ENCODE measurements around the gene ZBTB18. TPM values are rescaled to one million over a fixed set of nuclear protein-coding genes. Genes with fewer than 3 reads are reported as not detected.

ZBTB18 gene
- total RNA-seq, 1 donor from 2014 or later, result 21.3 TPM

- TF ChIP-seq, protein P1, sequence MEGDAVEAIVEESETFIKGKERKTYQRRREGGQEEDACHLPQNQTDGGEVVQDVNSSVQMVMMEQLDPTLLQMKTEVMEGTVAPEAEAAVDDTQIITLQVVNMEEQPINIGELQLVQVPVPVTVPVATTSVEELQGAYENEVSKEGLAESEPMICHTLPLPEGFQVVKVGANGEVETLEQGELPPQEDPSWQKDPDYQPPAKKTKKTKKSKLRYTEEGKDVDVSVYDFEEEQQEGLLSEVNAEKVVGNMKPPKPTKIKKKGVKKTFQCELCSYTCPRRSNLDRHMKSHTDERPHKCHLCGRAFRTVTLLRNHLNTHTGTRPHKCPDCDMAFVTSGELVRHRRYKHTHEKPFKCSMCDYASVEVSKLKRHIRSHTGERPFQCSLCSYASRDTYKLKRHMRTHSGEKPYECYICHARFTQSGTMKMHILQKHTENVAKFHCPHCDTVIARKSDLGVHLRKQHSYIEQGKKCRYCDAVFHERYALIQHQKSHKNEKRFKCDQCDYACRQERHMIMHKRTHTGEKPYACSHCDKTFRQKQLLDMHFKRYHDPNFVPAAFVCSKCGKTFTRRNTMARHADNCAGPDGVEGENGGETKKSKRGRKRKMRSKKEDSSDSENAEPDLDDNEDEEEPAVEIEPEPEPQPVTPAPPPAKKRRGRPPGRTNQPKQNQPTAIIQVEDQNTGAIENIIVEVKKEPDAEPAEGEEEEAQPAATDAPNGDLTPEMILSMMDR (IDR thresholded peaks at IDR 0.05), result no peak
- no peak overlapping the region for H3K27ac ChIP-seq
- no peaks in the 10 kb centered on the region for H3K27me3 ChIP-seq (ENCODE audit: low read depth)
- no peak for ATAC-seq
- intact Hi-C loops (cut with DNase I), result no loop called here
- no peaks in the 10 kb centered on the region for H3K4me1 ChIP-seq
- H3K9me3 ChIP-seq, result no peaks in the 10 kb centered on the region
- DNase-seq, result no peak
- no peaks in the 10 kb centered on the region for H3K36me3 ChIP-seq
- H3K4me3 ChIP-seq, result no peak overlapping the region
Measured at GRCh38 chr1:244028701-244029100, 22.4 kb upstream of the ZBTB18 start.

DNA sequence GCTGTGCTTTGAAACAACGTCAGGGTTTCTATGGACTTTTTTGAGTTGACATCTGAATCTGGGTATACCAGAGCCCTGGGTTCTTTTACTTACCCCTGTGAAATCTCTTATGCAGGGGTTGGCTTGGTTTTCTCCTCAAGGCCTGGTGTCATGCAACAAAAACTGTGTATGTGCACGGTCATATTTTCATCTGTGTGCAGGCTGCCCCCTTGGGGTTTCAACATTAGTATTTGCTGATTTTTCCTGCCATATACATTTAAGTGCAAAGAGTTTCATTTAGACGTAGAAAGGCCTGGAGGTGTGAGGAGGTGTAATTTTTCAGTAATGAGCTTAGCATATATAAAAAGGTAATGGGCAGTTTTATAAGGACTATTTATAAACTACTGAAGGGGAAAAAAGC is 22.0 kb upstream of the ZBTB18 start:
- intact Hi-C loops (cut with DNase I), result no loop called here
- Histone ChIP-seq H3K27me3 (ENCODE audit: low read depth) (no peaks in the 10 kb centered on the region), H3K27ac (no peak overlapping the region), H3K36me3 (no peaks in the 10 kb centered on the region), H3K4me3 (no peak overlapping the region), H3K4me1 (no peaks in the 10 kb centered on the region), H3K9me3 (no peaks in the 10 kb centered on the region)
- TF ChIP-seq, protein P1 (IDR thresholded peaks at IDR 0.05), result no peak
- DNase-seq, result no peak
- no peak for ATAC-seq

DNA sequence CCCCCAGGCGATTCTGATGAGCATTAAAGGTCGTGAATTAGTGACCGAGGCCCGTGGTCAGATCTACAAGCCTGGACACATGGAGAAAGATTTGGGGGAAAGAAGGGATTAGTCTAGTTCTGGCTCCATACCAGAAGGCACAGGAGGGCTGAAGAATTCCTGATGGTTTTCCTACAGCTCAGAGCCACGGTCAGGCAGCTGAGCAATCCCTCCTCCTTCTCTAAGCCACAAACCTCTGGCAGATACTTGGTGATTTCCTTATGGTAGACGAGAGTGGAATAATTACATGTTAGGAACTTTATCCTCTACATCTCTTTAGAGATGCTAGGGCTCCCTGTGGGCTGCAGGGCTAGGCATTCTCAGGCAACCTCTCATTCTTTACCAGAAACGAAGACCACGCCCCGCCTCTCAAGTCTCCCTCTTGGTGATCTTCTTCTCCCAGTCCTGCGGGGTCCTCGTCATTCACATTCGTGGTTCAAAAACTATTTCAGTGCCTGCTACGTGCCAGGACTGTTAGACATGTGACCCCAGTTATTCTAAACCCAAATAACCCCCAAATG is 20.5 kb upstream of the ZBTB18 start:
- H3K27me3 ChIP-seq (ENCODE audit: low read depth), result no peaks in the 10 kb centered on the region
- H3K36me3 ChIP-seq, result no peaks in the 10 kb centered on the region
- intact Hi-C loops (cut with DNase I), result no loop called here
- H3K27ac ChIP-seq, result no peak overlapping the region
- ATAC-seq (no peak), DNase-seq (no peak)
- H3K4me3 ChIP-seq, result no peak overlapping the region
- TF ChIP-seq, protein P1 (IDR thresholded peaks at IDR 0.05), result no peak
- no peaks in the 10 kb centered on the region for H3K4me1 ChIP-seq
- H3K9me3 ChIP-seq, result no peaks in the 10 kb centered on the region

DNA sequence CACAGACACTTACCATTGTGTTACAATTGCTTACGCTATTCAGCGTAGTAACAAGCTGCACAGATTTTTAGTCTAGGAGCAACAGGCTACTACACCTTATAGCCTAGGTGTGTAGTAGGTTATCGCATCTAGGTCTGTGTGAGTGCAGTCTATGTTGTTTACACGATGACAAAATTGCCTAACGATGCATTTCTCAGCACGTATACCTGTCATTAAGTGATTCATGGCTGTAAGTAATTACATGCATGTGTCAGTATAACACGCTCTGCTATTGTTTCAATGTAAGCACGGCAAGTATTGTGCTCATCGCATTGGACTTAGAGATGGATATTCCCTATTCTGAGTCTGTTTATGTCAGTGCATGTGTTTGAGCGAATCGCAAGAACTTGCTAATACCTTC is 15.7 kb upstream of the ZBTB18 start:
- Histone ChIP-seq H3K36me3 (no peaks in the 10 kb centered on the region), H3K4me3 (no peak overlapping the region), H3K4me1 (no peaks in the 10 kb centered on the region), H3K27ac (no peak overlapping the region), H3K27me3 (ENCODE audit: low read depth) (no peaks in the 10 kb centered on the region), H3K9me3 (no peaks in the 10 kb centered on the region)
- intact Hi-C loops (cut with DNase I), result no loop called here
- ATAC-seq (no peak), DNase-seq (no peak)
- TF ChIP-seq, protein P1 (IDR thresholded peaks at IDR 0.05), result no peak

- no peaks in the 10 kb centered on the region for H3K4me1 ChIP-seq
- no peak for ATAC-seq
Measured at GRCh38 chr1:244037252-244037651, 13.8 kb upstream of the ZBTB18 start.

More at GRCh38 chr1:244037252-244037651, 13.8 kb upstream of the ZBTB18 start:
- intact Hi-C loops (cut with DNase I), result no loop called here
- Histone ChIP-seq H3K36me3 (no peaks in the 10 kb centered on the region), H3K4me3 (no peak overlapping the region), H3K9me3 (no peaks in the 10 kb centered on the region), H3K27ac (no peak overlapping the region), H3K27me3 (ENCODE audit: low read depth) (no peaks in the 10 kb centered on the region)
- no peak for DNase-seq
- TF ChIP-seq, protein P1 (IDR thresholded peaks at IDR 0.05), result no peak
